CD14-positive monocyte (primary cell): ENCODE data around the gene ANO4. TPM values are rescaled to one million over a fixed set of nuclear protein-coding genes. Genes with fewer than 3 reads are reported as not detected.

ENCODE experiments used
- DNase-seq, 3 donors: peaks; one replicate each; pipeline ENCODE4 v3.0.0-alpha.2; 2011 to 2022
- H2AFZ ChIP-seq: 2 replicates; pipeline ENCODE4 v1.6.0; 2012; ENCODE audit warnings: mild to moderate bottlenecking, low read depth, low read length, inconsistent platforms; ENCODE audit not compliant: insufficient read depth, poor library complexity, severe bottlenecking
- H3K27ac ChIP-seq, 2 donors: 1 replicate in 1 of 2; 2 replicates in 1 of 2; pipeline ENCODE4 v1.5.1; 2012 to 2013; ENCODE audit warnings: low read length in 2 of 2, control low read depth in 1 of 2, inconsistent platforms in 1 of 2, low read depth in 1 of 2, mild to moderate bottlenecking in 1 of 2
- H3K27me3 ChIP-seq, 2 donors: one replicate each; pipeline versions ENCODE4 v1.6.0 to v1.6.1; 2011 to 2013; ENCODE audit warnings: low read length in 2 of 2; ENCODE audit not compliant: control insufficient read depth in 2 of 2, insufficient read depth in 2 of 2
- H3K36me3 ChIP-seq, 2 donors: replicated peaks in 1 of 2; 1 replicate in 1 of 2; 2 replicates in 1 of 2; pipeline versions ENCODE4 v1.5.1 to v1.6.1; 2012 to 2013; ENCODE audit warnings: low read length in 2 of 2, control low read depth in 1 of 2, inconsistent platforms in 1 of 2, mild to moderate bottlenecking in 1 of 2; ENCODE audit not compliant: insufficient read depth in 2 of 2, control insufficient read depth in 1 of 2
- H3K4me1 ChIP-seq, 2 donors: 1 replicate in 1 of 2; 2 replicates in 1 of 2; pipeline versions ENCODE4 v1.5.1 to v1.6.1; 2012 to 2013; ENCODE audit warnings: low read length in 2 of 2, control low read depth in 1 of 2, inconsistent platforms in 1 of 2, mild to moderate bottlenecking in 1 of 2, moderate library complexity in 1 of 2; ENCODE audit not compliant: insufficient read depth in 2 of 2, control insufficient read depth in 1 of 2
- H3K4me2 ChIP-seq: replicated peaks from 2 replicates; pipeline ENCODE3; 2012; ENCODE audit warnings: low read length, moderate library complexity, mild to moderate bottlenecking; ENCODE audit not compliant: poor library complexity, severe bottlenecking; ENCODE audit errors: extremely low read depth
- H3K4me3 ChIP-seq, 3 experiments: fragments of 200-600 bp in 1 of 3; sonication (generic) in 1 of 3; replicated peaks in 1 of 3; 1 replicate in 2 of 3; 2 replicates in 1 of 3; pipeline ENCODE4 v1.5.1; 2011 to 2013; ENCODE audit warnings: low read length in 3 of 3, mild to moderate bottlenecking in 3 of 3, control low read depth in 2 of 3, low read depth in 2 of 3, inconsistent platforms in 1 of 3, moderate library complexity in 1 of 3
- H3K79me2 ChIP-seq: 2 replicates; pipeline ENCODE4 v1.6.0; 2012; ENCODE audit warnings: mild to moderate bottlenecking, control low read depth, inconsistent platforms, low read length, moderate library complexity; ENCODE audit not compliant: insufficient read depth
- H3K9ac ChIP-seq: 2 replicates; pipeline ENCODE4 v1.6.0; 2017; ENCODE audit warnings: low read length, mild to moderate bottlenecking; ENCODE audit not compliant: insufficient read depth, poor library complexity, severe bottlenecking
- H3K9me3 ChIP-seq, 2 donors: replicated peaks in 1 of 2; 1 replicate in 1 of 2; 2 replicates in 1 of 2; pipeline versions ENCODE4 v1.5.1 to v1.6.1; 2012 to 2013; ENCODE audit warnings: low read length in 2 of 2, control low read depth in 1 of 2; ENCODE audit not compliant: control insufficient read depth in 1 of 2, insufficient read depth in 1 of 2
- H4K20me1 ChIP-seq: 2 replicates; pipeline ENCODE4 v1.6.0; 2012; ENCODE audit warnings: mild to moderate bottlenecking, low read length, control low read depth, moderate library complexity; ENCODE audit not compliant: insufficient read depth
- H3K27ac Mint-ChIP-seq, 7 donors: one replicate each; pipeline ENCODE4 v1.8.0; 2020; ENCODE audit warnings: mild to moderate bottlenecking in 7 of 7, mixed read lengths in 7 of 7, moderate library complexity in 6 of 7, inconsistent platforms in 2 of 7
- H3K27me3 Mint-ChIP-seq, 3 donors: one replicate each; pipeline ENCODE4 v1.8.0; 2021 to 2022; ENCODE audit warnings: low read depth in 3 of 3, mild to moderate bottlenecking in 3 of 3, mixed read lengths in 3 of 3, moderate library complexity in 3 of 3, inconsistent platforms in 1 of 3
- H3K36me3 Mint-ChIP-seq, 2 donors: one replicate each; pipeline ENCODE4 v1.8.0; 2020; ENCODE audit warnings: mixed read lengths in 2 of 2, inconsistent platforms in 1 of 2, mild to moderate bottlenecking in 1 of 2
- H3K4me1 Mint-ChIP-seq: one replicate; pipeline ENCODE4 v1.8.0; 2020; ENCODE audit warnings: mild to moderate bottlenecking, mixed read lengths
- H3K4me3 Mint-ChIP-seq, 2 donors: one replicate each; pipeline ENCODE4 v1.8.0; 2020; ENCODE audit warnings: mild to moderate bottlenecking in 2 of 2, mixed read lengths in 2 of 2, moderate library complexity in 1 of 2
- H3K9me3 Mint-ChIP-seq, 7 donors: one replicate each; pipeline ENCODE4 v1.8.0; 2020 to 2022; ENCODE audit warnings: mixed read lengths in 7 of 7, mild to moderate bottlenecking in 6 of 7, moderate library complexity in 6 of 7, inconsistent platforms in 2 of 7
- CTCF ChIP-seq: fragments of 200-600 bp; IDR thresholded peaks from one replicate; pipeline ENCODE4 v1.8.0; 2022; ENCODE audit warnings: antibody characterized with exemption, mild to moderate bottlenecking
- WGBS: methylation state at CpG from one replicate; pipeline ENCODE4 v1.1.5; 2013; ENCODE audit warnings: missing lambda C conversion rate; ENCODE audit not compliant: insufficient coverage; 5-methylcytosine and 5-hydroxymethylcytosine counted together
- intact Hi-C, 2 donors: fragments of 100-400 bp; cut with micrococcal nuclease; formaldehyde crosslinking; loops; one replicate each; pipeline versions ENCODE4 v1.15.0 to v1.15.1; 2023
- polyA plus RNA-seq, 3 donors: library from polyadenylated mRNA; depleted of rRNA in 1 of 3; unstranded in 2 of 3; stranded (reverse) in 1 of 3; fragments of 300-500 nt in 2 of 3; fragments of >200 nt in 1 of 3; fragmentation: Illumina TruSeq in 2 of 3; gene quantifications; 1 replicate in 2 of 3; 2 replicates in 1 of 3; pipeline ENCODE4 v1.2.3, GENCODE V29; 2012 to 2021

Gene ANO4
- polyA plus RNA-seq, 3 donors: not detected

GRCh38 chr12:100995771-100996170 is 201.2 kb downstream of the ANO4 start:
- intact Hi-C loops: no loop called here
- Histone ChIP-seq H3K9ac (no peak overlapping the region), H3K4me1 (no peaks in the 10 kb centered on the region), H2AFZ (no peak overlapping the region), H3K9me3 (no peaks in the 10 kb centered on the region), H3K79me2 (no peaks in the 10 kb centered on the region), H3K4me3 (no peak overlapping the region), H3K27me3 (no peaks in the 10 kb centered on the region), H4K20me1 (no peaks in the 10 kb centered on the region), H3K36me3 (no peaks in the 10 kb centered on the region), H3K27ac (no peak overlapping the region), H3K4me2 (no peak overlapping the region)
- Mint-ChIP-seq H3K4me1 (no peaks in the 10 kb centered on the region), H3K27ac (no peak overlapping the region), H3K4me3 (no peak overlapping the region), H3K36me3 (no peaks in the 10 kb centered on the region), H3K27me3 (peaks cover 4 to 7% (median 6%) of the 10 kb centered on the region in 3 donors), H3K9me3 (peaks cover 0 to 3% (median 0%) of the 10 kb centered on the region in 7 donors)
- no CpG with 5 or more reads among the region's 4 CpGs for WGBS
- TF ChIP-seq CTCF: no peak
- DNase-seq: no peak

- Mint-ChIP-seq H3K9me3 (peaks cover 0 to 8% (median 2%) of the 10 kb centered on the region in 7 donors), H3K36me3 (no peaks in the 10 kb centered on the region), H3K4me3 (no peak overlapping the region), H3K27ac (no peak overlapping the region), H3K4me1 (no peaks in the 10 kb centered on the region), H3K27me3 (peaks cover 4 to 5% (median 5%) of the 10 kb centered on the region in 3 donors)
- Histone ChIP-seq H3K36me3 (no peaks in the 10 kb centered on the region), H3K9ac (no peak overlapping the region), H3K4me3 (no peak overlapping the region), H4K20me1 (no peaks in the 10 kb centered on the region), H3K4me2 (no peak overlapping the region), H3K79me2 (no peaks in the 10 kb centered on the region), H3K9me3 (no peaks in the 10 kb centered on the region), H3K27me3 (no peaks in the 10 kb centered on the region), H2AFZ (no peak overlapping the region), H3K4me1 (no peaks in the 10 kb centered on the region), H3K27ac (no peak overlapping the region)
- no peak for TF ChIP-seq CTCF
- WGBS: 93% methylated on average over 4 of the region's 5 CpGs
- no peak for DNase-seq
- intact Hi-C loops: no loop called here
These were observed 207.1 kb downstream of the ANO4 start for GRCh38 chr12:101001669-101002068.
